IgD-negative memory B cell (primary cell): Measurements from ENCODE around the gene NDUFAF2. TPM values are rescaled to one million over a fixed set of nuclear protein-coding genes. Genes with fewer than 3 reads are reported as not detected.

Experiments
- H3K27ac Mint-ChIP-seq, 3 donors: one replicate each; pipeline ENCODE4 v1.8.0; 2020 to 2022; ENCODE audit warnings: mild to moderate bottlenecking in 3 of 3, mixed read lengths in 3 of 3, moderate library complexity in 1 of 3
- H3K27me3 Mint-ChIP-seq: one replicate; pipeline ENCODE4 v1.8.0; 2021; ENCODE audit warnings: mixed read lengths
- H3K36me3 Mint-ChIP-seq: one replicate; pipeline ENCODE4 v1.8.0; 2020; ENCODE audit warnings: mild to moderate bottlenecking, mixed read lengths
- H3K4me1 Mint-ChIP-seq, 3 donors: one replicate each; pipeline ENCODE4 v1.8.0; 2020 to 2022; ENCODE audit warnings: mixed read lengths in 3 of 3, mild to moderate bottlenecking in 1 of 3
- H3K4me3 Mint-ChIP-seq, 4 donors: one replicate each; pipeline ENCODE4 v1.8.0; 2020 to 2022; ENCODE audit warnings: mild to moderate bottlenecking in 4 of 4, mixed read lengths in 4 of 4, moderate library complexity in 3 of 4
- H3K9me3 Mint-ChIP-seq, 3 donors: one replicate each; pipeline ENCODE4 v1.8.0; 2020 to 2021; ENCODE audit warnings: mixed read lengths in 3 of 3, mild to moderate bottlenecking in 1 of 3
- polyA plus RNA-seq: library from polyadenylated mRNA; unstranded; fragments of 300-500 nt; fragmentation: Illumina TruSeq; gene quantifications from one replicate; pipeline ENCODE4 v1.2.3, GENCODE V29; 2021

NDUFAF2 gene, protein sequence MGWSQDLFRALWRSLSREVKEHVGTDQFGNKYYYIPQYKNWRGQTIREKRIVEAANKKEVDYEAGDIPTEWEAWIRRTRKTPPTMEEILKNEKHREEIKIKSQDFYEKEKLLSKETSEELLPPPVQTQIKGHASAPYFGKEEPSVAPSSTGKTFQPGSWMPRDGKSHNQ
- polyA plus RNA-seq = 21.1 TPM

DNA sequence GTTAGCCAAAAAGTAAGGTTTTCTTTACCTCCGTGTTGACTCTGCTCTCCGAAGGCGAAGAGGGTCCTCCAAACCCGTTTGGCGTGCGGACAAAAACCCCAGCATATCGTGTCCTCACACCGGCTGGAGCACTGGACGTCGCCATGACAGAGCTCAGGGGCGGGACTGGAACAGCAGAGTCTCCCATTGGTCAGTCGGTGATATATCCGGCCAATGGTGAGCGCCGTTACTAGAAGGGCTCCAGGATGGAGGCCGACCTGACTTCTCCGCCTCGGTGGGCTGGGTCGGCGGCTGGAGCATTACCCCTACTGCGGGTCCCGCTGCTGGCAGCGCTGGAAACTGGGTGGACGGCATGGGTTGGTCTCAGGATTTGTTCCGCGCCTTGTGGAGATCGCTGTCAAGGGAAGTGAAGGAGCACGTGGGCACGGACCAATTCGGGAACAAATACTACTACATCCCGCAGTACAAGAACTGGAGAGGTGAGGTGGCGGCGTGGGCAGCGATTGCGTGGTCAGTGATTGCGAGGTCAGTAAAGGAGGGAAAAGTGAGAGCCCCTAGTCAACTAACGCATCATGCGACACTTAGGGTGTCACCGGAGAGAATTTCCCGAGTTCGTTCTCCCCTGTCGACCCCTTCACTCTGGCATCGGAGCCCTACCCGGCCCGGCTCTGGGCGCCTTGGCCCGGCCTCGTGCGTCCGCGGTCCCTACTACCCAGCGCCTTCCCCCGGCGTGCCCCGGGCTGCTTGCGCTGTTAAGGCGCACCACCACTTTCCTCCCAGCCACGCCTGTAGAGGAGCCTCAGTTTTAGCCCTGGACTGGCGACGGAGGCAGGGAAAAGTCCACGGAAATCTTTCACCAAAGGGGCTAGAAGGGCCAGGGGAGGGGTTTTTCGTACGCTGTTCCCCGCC is at the start of gene NDUFAF2, which contains the start of gene ERCC8:
Gene NDUFAF2, plus strand, starts transcription at position 302 of the 909 bp plus-strand sequence. Its CDS starts 51 bp downstream, at position 353.
Gene ERCC8, minus strand, starts transcription at position 167 of the 909 bp plus-strand sequence. Its CDS starts 62 bp downstream, at position 105.
- peaks cover 12 to 28% (median 26%) of the 10 kb centered on the region in 3 donors for H3K4me1 Mint-ChIP-seq
- no peaks in the 10 kb centered on the region for H3K36me3 Mint-ChIP-seq
- H3K27me3 Mint-ChIP-seq = no peaks in the 10 kb centered on the region
- no peak within 1 kb of the TSS for H3K4me3 Mint-ChIP-seq
- H3K27ac Mint-ChIP-seq = peak within 1 kb of the TSS in 2 of 3 donors; percentile 69 to 95
- H3K9me3 Mint-ChIP-seq = peaks cover 0 to 3% (median 2%) of the 10 kb centered on the region in 3 donors

DNA sequence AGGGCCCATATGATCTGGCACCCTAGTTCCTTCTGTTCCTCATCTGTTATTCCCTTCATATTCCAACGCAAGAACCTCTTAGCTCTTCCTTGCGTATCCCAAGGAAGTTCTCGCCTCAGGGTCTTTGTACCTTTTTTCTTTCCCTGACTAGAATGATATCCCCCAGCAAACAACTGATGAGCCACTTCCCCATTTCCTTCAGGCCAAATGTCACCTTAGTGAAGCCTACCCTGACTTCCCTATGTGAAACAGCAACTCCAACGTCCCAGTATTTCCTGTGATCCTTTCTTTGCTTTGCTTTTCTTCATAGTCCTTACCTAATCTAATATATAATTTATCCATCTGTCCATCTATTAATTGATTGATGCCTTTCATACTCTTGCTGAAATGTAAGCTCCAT is 48.0 kb upstream of the NDUFAF2 start:
- H3K9me3 Mint-ChIP-seq = no peaks in the 10 kb centered on the region
- no peak overlapping the region for H3K27ac Mint-ChIP-seq
- H3K4me1 Mint-ChIP-seq = no peaks in the 10 kb centered on the region
- no peaks in the 10 kb centered on the region for H3K27me3 Mint-ChIP-seq
- no peak overlapping the region for H3K4me3 Mint-ChIP-seq
- H3K36me3 Mint-ChIP-seq = peaks cover 25% of the 10 kb centered on the region

DNA sequence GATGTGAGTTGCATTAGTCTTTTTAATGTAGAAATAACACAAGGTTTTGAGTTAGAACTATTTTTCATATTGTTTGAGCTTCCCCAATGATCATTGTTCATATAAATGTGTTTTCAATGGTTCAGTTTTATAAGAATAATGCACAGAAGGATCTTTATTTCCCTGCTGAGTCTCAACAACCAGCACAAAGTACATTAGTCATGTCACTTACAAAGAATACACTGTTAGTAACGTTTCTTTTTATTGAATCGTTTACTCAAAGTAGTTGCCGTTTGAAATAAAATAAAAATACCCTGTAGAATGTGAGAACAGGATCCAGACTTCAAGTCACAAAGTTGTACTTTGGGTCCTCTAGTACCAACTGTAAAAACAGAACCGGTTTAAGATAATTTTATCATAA is 41.6 kb upstream of the NDUFAF2 start:
- Mint-ChIP-seq H3K27ac (no peak overlapping the region), H3K36me3 (peaks cover 13% of the 10 kb centered on the region), H3K9me3 (no peaks in the 10 kb centered on the region), H3K27me3 (no peaks in the 10 kb centered on the region), H3K4me1 (peaks cover 0 to 3% (median 0%) of the 10 kb centered on the region in 3 donors), H3K4me3 (no peak overlapping the region)

DNA sequence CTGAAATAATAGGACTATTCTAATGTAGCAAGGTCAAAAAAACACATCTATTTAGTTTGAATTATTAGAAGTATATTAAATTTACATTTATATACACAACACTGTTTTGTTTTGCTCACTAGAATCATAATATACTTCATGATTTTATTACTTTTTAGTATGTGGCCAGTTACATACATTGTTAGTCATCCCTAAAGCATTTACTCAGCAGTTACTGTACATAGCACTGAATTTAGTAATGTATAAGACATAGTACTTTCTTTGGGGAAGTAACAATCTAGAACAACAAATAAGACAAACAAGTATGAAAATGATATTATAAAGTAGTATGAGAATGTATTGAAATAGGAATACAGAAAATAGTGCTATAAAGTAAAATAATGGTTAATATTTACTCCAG is 28.4 kb upstream of the NDUFAF2 start:
- H3K9me3 Mint-ChIP-seq = peaks cover 0 to 2% (median 0%) of the 10 kb centered on the region in 3 donors
- H3K4me1 Mint-ChIP-seq = no peaks in the 10 kb centered on the region
- H3K27ac Mint-ChIP-seq = no peak overlapping the region
- no peaks in the 10 kb centered on the region for H3K27me3 Mint-ChIP-seq
- peaks cover 23% of the 10 kb centered on the region for H3K36me3 Mint-ChIP-seq
- H3K4me3 Mint-ChIP-seq = no peak overlapping the region

DNA sequence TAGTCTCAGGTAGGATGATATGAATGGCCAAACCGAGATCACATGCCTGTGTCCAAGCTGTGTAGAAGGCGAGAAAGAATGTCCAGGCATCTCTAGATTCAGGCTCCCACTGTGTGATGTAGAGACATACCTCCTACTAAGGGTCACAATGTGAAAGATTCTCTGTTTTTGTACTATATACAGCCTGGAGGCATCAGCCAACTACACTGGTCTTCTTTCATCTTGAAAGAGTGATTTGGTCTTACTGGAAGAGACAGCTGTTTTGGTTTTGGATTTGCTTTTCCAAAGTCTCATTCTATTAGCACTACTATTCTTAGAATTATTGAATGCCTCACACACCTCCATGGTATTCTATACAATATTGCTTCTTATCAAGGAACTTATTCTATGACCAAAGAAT is 26.5 kb upstream of the NDUFAF2 start:
- H3K4me3 Mint-ChIP-seq = no peak overlapping the region
- peaks cover 16% of the 10 kb centered on the region for H3K36me3 Mint-ChIP-seq
- H3K27ac Mint-ChIP-seq = no peak overlapping the region

DNA sequence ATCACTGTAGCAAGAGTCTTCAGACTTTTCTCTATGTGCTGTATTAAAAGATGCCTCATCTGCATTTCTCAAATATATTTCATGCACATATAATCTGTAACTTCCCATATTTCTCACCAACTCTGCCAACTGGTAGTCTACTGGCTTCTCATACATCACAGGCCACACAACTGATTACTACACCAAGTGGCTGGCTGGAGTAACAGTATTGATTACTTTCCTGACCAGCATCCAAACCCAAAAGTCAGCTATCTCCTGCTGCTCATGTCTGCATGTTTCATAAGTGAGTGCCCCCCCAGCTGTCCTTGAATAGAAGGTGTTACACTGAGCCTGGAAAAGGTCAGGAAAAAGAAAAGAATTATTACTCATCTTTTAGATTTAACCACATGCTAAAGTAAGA is 17.6 kb upstream of the NDUFAF2 start:
- H3K9me3 Mint-ChIP-seq = no peaks in the 10 kb centered on the region
- no peaks in the 10 kb centered on the region for H3K4me1 Mint-ChIP-seq
- no peaks in the 10 kb centered on the region for H3K27me3 Mint-ChIP-seq
- H3K36me3 Mint-ChIP-seq = peaks cover 2% of the 10 kb centered on the region
- no peak overlapping the region for H3K4me3 Mint-ChIP-seq
- H3K27ac Mint-ChIP-seq = no peak overlapping the region

More for the DNA sequence above, 26.5 kb upstream of the NDUFAF2 start:
- Mint-ChIP-seq H3K4me1 (no peaks in the 10 kb centered on the region), H3K9me3 (peaks cover 0 to 2% (median 0%) of the 10 kb centered on the region in 3 donors), H3K27me3 (no peaks in the 10 kb centered on the region)

DNA sequence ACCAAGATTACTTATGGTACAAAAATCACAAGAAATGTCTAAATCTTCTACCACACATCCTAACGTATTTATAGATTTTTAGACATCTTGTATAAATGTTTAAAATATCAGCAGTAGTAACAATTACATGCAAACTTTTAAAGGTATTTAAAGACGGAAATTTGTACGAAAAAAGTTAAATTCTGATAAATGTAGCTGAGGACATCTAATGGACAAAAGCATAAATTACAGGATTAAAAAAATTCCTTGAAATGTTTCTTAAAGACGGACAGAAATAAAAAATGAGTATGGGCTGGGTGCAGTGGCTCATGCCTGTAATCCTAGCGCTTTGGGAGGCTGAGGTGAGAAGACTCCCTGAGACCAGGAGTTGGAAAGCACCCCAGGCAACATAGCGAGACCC is 16.0 kb upstream of the NDUFAF2 start:
- Mint-ChIP-seq H3K27me3 (no peaks in the 10 kb centered on the region), H3K36me3 (peaks cover 2% of the 10 kb centered on the region), H3K27ac (no peak overlapping the region), H3K4me3 (no peak overlapping the region), H3K4me1 (no peaks in the 10 kb centered on the region), H3K9me3 (no peaks in the 10 kb centered on the region)

DNA sequence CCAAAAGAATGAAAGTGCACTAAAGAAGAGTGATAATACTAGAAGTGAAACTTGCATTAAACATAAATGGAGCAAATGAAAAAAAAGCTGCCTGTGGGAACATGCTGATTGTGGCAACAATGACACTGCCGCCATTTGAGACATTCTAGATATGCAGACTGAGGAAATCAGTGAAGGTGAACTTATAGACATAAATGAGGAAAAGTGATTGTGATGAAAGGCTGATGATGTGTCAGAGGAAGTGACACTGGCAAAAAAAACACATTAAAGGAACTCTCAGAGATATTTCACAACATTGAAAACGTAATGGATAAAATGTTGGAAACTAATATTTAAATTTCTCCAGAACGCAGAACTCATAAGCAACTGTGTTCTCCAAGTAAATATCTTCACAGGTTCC is 1.4 kb upstream of the NDUFAF2 start:
- Mint-ChIP-seq H3K4me3 (peak overlapping the region in 1 of 4 donors; percentile 18), H3K27me3 (no peaks in the 10 kb centered on the region), H3K9me3 (no peaks in the 10 kb centered on the region), H3K4me1 (peaks cover 7 to 19% (median 14%) of the 10 kb centered on the region in 3 donors), H3K36me3 (no peaks in the 10 kb centered on the region), H3K27ac (no peak overlapping the region)

DNA sequence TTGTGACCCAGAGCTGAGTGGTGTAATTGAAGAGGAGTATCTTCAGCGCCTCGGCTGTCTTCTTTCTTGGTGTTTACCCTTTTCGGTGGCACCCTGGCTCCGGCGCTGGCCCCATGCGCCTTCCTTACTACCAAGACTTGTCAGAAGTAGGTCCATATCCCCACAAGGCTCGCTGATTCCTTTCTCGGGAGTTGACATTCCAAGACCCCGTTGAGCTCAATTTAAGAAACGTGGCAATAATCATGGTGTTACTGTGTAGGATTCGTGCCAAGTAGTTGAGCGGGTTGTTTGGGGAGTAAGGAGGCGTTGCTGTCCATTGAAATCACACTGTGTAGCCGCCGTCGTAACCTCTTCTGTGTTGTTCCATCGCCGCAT is 795 bp downstream of the NDUFAF2 start:
- H3K4me1 Mint-ChIP-seq = peaks cover 16 to 32% (median 26%) of the 10 kb centered on the region in 3 donors
- H3K9me3 Mint-ChIP-seq = peaks cover 0 to 3% (median 2%) of the 10 kb centered on the region in 3 donors
- H3K27me3 Mint-ChIP-seq = no peaks in the 10 kb centered on the region
- H3K27ac Mint-ChIP-seq = peak overlapping the region in 2 of 3 donors; percentile 69 to 95
- H3K36me3 Mint-ChIP-seq = peaks cover 2% of the 10 kb centered on the region
- no peak overlapping the region for H3K4me3 Mint-ChIP-seq

DNA sequence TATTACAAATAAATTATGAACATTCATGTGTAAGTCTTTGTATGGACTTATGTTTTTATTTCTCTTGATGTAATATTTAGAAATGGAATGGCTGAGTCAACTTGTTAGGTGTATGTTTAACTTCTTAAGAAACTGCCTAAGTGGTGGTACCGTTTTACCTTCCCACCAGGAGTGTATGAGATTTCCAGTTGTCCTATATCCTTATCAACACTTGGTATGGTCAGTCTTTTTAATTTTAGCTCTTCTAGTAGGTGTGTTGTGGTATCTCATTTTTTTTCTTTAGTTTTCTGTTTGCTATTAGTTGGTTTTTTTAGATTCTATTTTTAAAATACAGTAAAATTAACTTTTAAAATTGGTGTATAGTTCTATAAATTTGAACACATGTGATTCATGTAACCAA is 3.7 kb downstream of the NDUFAF2 start:
- peak overlapping the region in 1 of 4 donors; percentile 48 for H3K4me3 Mint-ChIP-seq
- no peak overlapping the region for H3K27ac Mint-ChIP-seq
- peaks cover 26 to 31% (median 27%) of the 10 kb centered on the region in 3 donors for H3K4me1 Mint-ChIP-seq
- H3K36me3 Mint-ChIP-seq = peaks cover 2% of the 10 kb centered on the region
- peaks cover 0 to 3% (median 2%) of the 10 kb centered on the region in 3 donors for H3K9me3 Mint-ChIP-seq
- no peaks in the 10 kb centered on the region for H3K27me3 Mint-ChIP-seq

DNA sequence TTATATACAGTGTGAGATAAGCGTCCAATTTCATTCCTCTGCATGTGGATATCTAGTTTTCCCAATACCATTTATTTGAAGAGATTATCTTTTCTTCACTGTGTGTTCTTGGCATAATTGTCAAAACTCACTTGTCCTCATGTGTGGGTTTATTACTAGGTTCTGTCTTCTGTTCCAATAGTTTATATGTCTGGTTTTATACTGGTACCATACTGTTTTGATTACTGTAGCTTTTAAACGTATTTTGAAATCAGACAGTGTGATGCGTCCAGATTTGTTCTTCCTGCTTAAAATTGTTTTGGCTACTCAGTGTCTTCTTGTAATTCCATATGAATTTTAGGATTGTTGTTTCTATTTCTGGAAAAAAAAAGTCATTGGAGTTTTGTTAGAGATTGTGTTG is 10.2 kb downstream of the NDUFAF2 start:
- peaks cover 0 to 6% (median 0%) of the 10 kb centered on the region in 3 donors for H3K9me3 Mint-ChIP-seq
- H3K4me1 Mint-ChIP-seq = peaks cover 5 to 14% (median 11%) of the 10 kb centered on the region in 3 donors
- H3K4me3 Mint-ChIP-seq = no peak overlapping the region
- H3K36me3 Mint-ChIP-seq = peaks cover 2% of the 10 kb centered on the region
- H3K27me3 Mint-ChIP-seq = no peaks in the 10 kb centered on the region
- no peak overlapping the region for H3K27ac Mint-ChIP-seq

DNA sequence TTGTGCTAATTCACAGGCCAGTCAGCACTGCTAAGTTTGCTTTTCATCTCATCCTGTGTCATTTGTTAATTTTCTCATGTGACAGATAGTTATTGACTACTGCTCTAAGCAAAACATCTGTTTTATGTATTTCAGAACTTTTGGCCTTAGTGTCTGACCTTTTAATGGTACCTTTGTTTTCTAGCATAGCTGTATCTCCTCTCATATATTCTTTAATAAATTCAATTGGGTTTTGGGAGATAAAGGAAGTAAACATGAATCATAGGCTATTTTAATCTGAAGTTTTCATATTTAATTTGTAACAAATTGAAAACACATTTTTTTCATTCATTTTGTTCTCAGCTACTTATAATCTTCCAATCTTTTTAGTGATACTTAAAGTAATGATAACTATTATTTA is 13.1 kb downstream of the NDUFAF2 start:
- H3K9me3 Mint-ChIP-seq = peaks cover 0 to 6% (median 0%) of the 10 kb centered on the region in 3 donors
- peaks cover 2 to 7% (median 3%) of the 10 kb centered on the region in 3 donors for H3K4me1 Mint-ChIP-seq
- no peaks in the 10 kb centered on the region for H3K36me3 Mint-ChIP-seq
- no peak overlapping the region for H3K4me3 Mint-ChIP-seq
- H3K27me3 Mint-ChIP-seq = no peaks in the 10 kb centered on the region
- no peak overlapping the region for H3K27ac Mint-ChIP-seq

DNA sequence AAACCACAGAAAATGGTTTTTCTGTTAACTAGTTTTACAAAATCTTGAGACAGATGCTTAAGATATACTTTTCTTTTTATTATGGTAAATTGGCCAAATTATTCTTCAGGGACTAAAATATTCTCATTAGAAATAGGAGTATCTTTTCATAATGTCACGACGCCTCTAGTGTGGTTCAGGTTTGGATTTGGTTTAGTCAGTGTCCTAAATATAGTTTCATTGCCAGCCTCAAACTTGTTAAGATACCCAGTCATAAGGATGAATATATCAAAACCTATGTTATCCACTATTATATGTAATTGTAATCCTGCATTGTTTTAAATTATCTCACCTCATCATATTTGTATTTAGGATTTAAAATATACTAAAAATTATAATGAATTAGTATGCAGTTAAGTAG is 13.7 kb downstream of the NDUFAF2 start:
- H3K4me3 Mint-ChIP-seq = no peak overlapping the region
- no peak overlapping the region for H3K27ac Mint-ChIP-seq

DNA sequence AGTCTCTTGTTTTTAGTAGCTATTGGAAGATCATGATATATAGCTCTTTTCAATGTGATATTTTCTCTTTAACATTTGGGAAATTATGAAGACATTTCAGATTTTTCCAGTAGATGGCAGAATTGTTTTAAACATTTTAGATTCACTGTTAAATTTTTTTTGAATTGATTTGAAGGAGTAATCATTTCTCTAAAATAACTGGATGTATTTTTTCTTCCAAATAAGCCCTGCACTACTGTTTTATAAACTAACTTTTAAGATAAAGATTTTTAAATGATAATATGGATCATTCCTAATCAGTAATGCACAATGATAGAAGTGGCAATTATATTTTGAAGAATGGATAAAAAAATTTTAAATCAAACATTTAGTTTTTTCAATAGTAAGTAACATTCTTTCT is 14.2 kb downstream of the NDUFAF2 start:
- H3K4me1 Mint-ChIP-seq = peaks cover 0 to 4% (median 4%) of the 10 kb centered on the region in 3 donors
- H3K27ac Mint-ChIP-seq = no peak overlapping the region
- H3K27me3 Mint-ChIP-seq = no peaks in the 10 kb centered on the region
- no peak overlapping the region for H3K4me3 Mint-ChIP-seq
- no peaks in the 10 kb centered on the region for H3K36me3 Mint-ChIP-seq
- H3K9me3 Mint-ChIP-seq = peaks cover 0 to 6% (median 0%) of the 10 kb centered on the region in 3 donors

More for the DNA sequence above, 13.7 kb downstream of the NDUFAF2 start:
- H3K36me3 Mint-ChIP-seq = no peaks in the 10 kb centered on the region
- H3K4me1 Mint-ChIP-seq = peaks cover 0 to 7% (median 4%) of the 10 kb centered on the region in 3 donors
- H3K27me3 Mint-ChIP-seq = no peaks in the 10 kb centered on the region
- H3K9me3 Mint-ChIP-seq = peaks cover 0 to 6% (median 0%) of the 10 kb centered on the region in 3 donors

DNA sequence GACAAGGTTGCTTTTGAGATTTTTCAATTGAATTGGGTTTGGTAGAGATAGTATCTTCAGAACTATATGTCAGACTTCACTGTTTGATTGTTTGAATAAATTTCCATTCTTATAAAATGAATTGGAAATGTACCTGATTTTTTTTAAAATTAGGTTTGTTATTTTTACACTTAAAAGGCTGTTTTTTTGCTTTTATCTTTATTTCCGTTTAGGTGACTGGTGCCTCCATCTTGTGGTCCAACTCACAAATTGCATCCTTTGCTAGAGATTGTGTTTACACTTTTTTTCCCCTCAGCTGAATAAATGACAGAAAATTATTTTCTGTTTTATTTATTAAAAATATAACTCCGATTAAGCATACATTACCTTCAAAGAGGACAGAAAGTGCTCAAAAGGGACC is 15.6 kb downstream of the NDUFAF2 start:
- H3K27ac Mint-ChIP-seq = no peak overlapping the region
- H3K4me1 Mint-ChIP-seq = peaks cover 0 to 6% (median 0%) of the 10 kb centered on the region in 3 donors
- H3K27me3 Mint-ChIP-seq = no peaks in the 10 kb centered on the region
- H3K4me3 Mint-ChIP-seq = no peak overlapping the region
- peaks cover 0 to 2% (median 0%) of the 10 kb centered on the region in 3 donors for H3K9me3 Mint-ChIP-seq
- H3K36me3 Mint-ChIP-seq = no peaks in the 10 kb centered on the region
